Activated naive CD8-positive, alpha-beta T cell treated with anti-CD3 and anti-CD28 coated beads for 36 hours (primary cell): ENCODE results near the gene HDDC2. TPM values are rescaled to one million over a fixed set of nuclear protein-coding genes. Genes with fewer than 3 reads are reported as not detected.

Experiments used
- DNase-seq: peaks from one replicate; pipeline ENCODE4 v3.0.0; 2021
- H3K27ac Mint-ChIP-seq: one replicate; pipeline ENCODE4 v1.8.0; 2022; ENCODE audit warnings: mild to moderate bottlenecking, moderate library complexity, mixed read lengths
- H3K27me3 Mint-ChIP-seq: one replicate; pipeline ENCODE4 v1.8.0; 2022; ENCODE audit warnings: mild to moderate bottlenecking, mixed read lengths
- H3K36me3 Mint-ChIP-seq: one replicate; pipeline ENCODE4 v1.8.0; 2021; ENCODE audit warnings: mild to moderate bottlenecking, mixed read lengths
- H3K4me1 Mint-ChIP-seq: one replicate; pipeline ENCODE4 v1.8.0; 2021; ENCODE audit warnings: mixed read lengths
- H3K4me3 Mint-ChIP-seq: one replicate; pipeline ENCODE4 v1.8.0; 2022; ENCODE audit warnings: mild to moderate bottlenecking, moderate library complexity, mixed read lengths
- H3K9me3 Mint-ChIP-seq: one replicate; pipeline ENCODE4 v1.8.0; 2022; ENCODE audit warnings: mixed read lengths
- total RNA-seq, 2 experiments: library from RNA; stranded (reverse); gene quantifications; one replicate each; pipeline ENCODE4 v1.2.3, GENCODE V29; 2021

Gene HDDC2
- total RNA-seq, 2 experiments from 2014 or later, result 130 to 131 TPM

- no peaks in the 10 kb centered on the region for H3K9me3 Mint-ChIP-seq
- H3K36me3 Mint-ChIP-seq, result no peaks in the 10 kb centered on the region
- peaks cover 2% of the 10 kb centered on the region for H3K4me1 Mint-ChIP-seq
- H3K4me3 Mint-ChIP-seq, result no peak overlapping the region
- H3K27ac Mint-ChIP-seq, result no peak overlapping the region
- H3K27me3 Mint-ChIP-seq, result peaks cover 9% of the 10 kb centered on the region
- DNase-seq, result peak; percentile 22
Observed at GRCh38 chr6:125314009-125314581, 12.3 kb upstream of the HDDC2 start.

- Mint-ChIP-seq H3K4me3 (no peak overlapping the region), H3K27me3 (peaks cover 12% of the 10 kb centered on the region), H3K27ac (no peak overlapping the region), H3K36me3 (no peaks in the 10 kb centered on the region), H3K4me1 (peaks cover 5% of the 10 kb centered on the region), H3K9me3 (no peaks in the 10 kb centered on the region)
- no peak for DNase-seq
Observed at GRCh38 chr6:125312950-125313349, 11.2 kb upstream of the HDDC2 start.

GRCh38 chr6:125312478-125312877 is 10.7 kb upstream of the HDDC2 start:
- Mint-ChIP-seq H3K9me3 (no peaks in the 10 kb centered on the region), H3K36me3 (no peaks in the 10 kb centered on the region), H3K27me3 (peaks cover 12% of the 10 kb centered on the region), H3K4me1 (peaks cover 6% of the 10 kb centered on the region), H3K27ac (no peak overlapping the region), H3K4me3 (no peak overlapping the region)
- DNase-seq, result no peak

GRCh38 chr6:125310994-125311649 is 9.4 kb upstream of the HDDC2 start:
- H3K9me3 Mint-ChIP-seq, result no peaks in the 10 kb centered on the region
- H3K27ac Mint-ChIP-seq, result no peak overlapping the region
- no peak for DNase-seq
- no peaks in the 10 kb centered on the region for H3K36me3 Mint-ChIP-seq
- peaks cover 17% of the 10 kb centered on the region for H3K27me3 Mint-ChIP-seq
- peaks cover 6% of the 10 kb centered on the region for H3K4me1 Mint-ChIP-seq
- no peak overlapping the region for H3K4me3 Mint-ChIP-seq

- H3K4me1 Mint-ChIP-seq, result peaks cover 11% of the 10 kb centered on the region
- H3K36me3 Mint-ChIP-seq, result no peaks in the 10 kb centered on the region
- DNase-seq, result no peak
- H3K9me3 Mint-ChIP-seq, result no peaks in the 10 kb centered on the region
- H3K4me3 Mint-ChIP-seq, result no peak overlapping the region
- peaks cover 17% of the 10 kb centered on the region for H3K27me3 Mint-ChIP-seq
- H3K27ac Mint-ChIP-seq, result no peak overlapping the region
Observed at GRCh38 chr6:125307964-125308615, 6.3 kb upstream of the HDDC2 start.

- Mint-ChIP-seq H3K9me3 (peaks cover 3% of the 10 kb centered on the region), H3K4me3 (no peak overlapping the region), H3K27me3 (peaks cover 12% of the 10 kb centered on the region), H3K4me1 (peaks cover 18% of the 10 kb centered on the region), H3K36me3 (no peaks in the 10 kb centered on the region), H3K27ac (no peak overlapping the region)
- DNase-seq, result no peak
Observed at GRCh38 chr6:125307150-125307838, 5.5 kb upstream of the HDDC2 start.

- Mint-ChIP-seq H3K4me3 (no peak overlapping the region), H3K4me1 (peaks cover 20% of the 10 kb centered on the region), H3K9me3 (peaks cover 4% of the 10 kb centered on the region), H3K27me3 (peaks cover 11% of the 10 kb centered on the region), H3K36me3 (no peaks in the 10 kb centered on the region), H3K27ac (no peak overlapping the region)
- DNase-seq, result no peak
Observed at GRCh38 chr6:125306756-125307149, 5.0 kb upstream of the HDDC2 start.

GRCh38 chr6:125304970-125305660 is 3.3 kb upstream of the HDDC2 start:
- no peak for DNase-seq
- H3K27me3 Mint-ChIP-seq, result peaks cover 8% of the 10 kb centered on the region
- H3K9me3 Mint-ChIP-seq, result peaks cover 4% of the 10 kb centered on the region
- peaks cover 12% of the 10 kb centered on the region for H3K36me3 Mint-ChIP-seq
- no peak overlapping the region for H3K4me3 Mint-ChIP-seq
- peaks cover 23% of the 10 kb centered on the region for H3K4me1 Mint-ChIP-seq
- H3K27ac Mint-ChIP-seq, result no peak overlapping the region

GRCh38 chr6:125303512-125303854 is 1.7 kb upstream of the HDDC2 start:
- H3K27ac Mint-ChIP-seq, result no peak overlapping the region
- H3K27me3 Mint-ChIP-seq, result peaks cover 5% of the 10 kb centered on the region
- DNase-seq, result no peak
- H3K4me3 Mint-ChIP-seq, result no peak overlapping the region
- peaks cover 28% of the 10 kb centered on the region for H3K36me3 Mint-ChIP-seq
- peaks cover 38% of the 10 kb centered on the region for H3K4me1 Mint-ChIP-seq
- peaks cover 4% of the 10 kb centered on the region for H3K9me3 Mint-ChIP-seq

- peaks cover 33% of the 10 kb centered on the region for H3K36me3 Mint-ChIP-seq
- no peak for DNase-seq
- peak overlapping the region; percentile 83 for H3K27ac Mint-ChIP-seq
- peaks cover 39% of the 10 kb centered on the region for H3K4me1 Mint-ChIP-seq
- H3K4me3 Mint-ChIP-seq, result peak overlapping the region; percentile 3
- peaks cover 5% of the 10 kb centered on the region for H3K27me3 Mint-ChIP-seq
- H3K9me3 Mint-ChIP-seq, result peaks cover 4% of the 10 kb centered on the region
Observed at GRCh38 chr6:125302840-125303511, 1.2 kb upstream of the HDDC2 start.

- Mint-ChIP-seq H3K27ac (peak overlapping the region; percentile 95), H3K36me3 (peaks cover 49% of the 10 kb centered on the region), H3K27me3 (no peaks in the 10 kb centered on the region), H3K9me3 (peaks cover 4% of the 10 kb centered on the region), H3K4me3 (peak overlapping the region; percentile 94), H3K4me1 (peaks cover 50% of the 10 kb centered on the region)
- DNase-seq, result no peak
Observed at GRCh38 chr6:125300992-125301434, 754 bp downstream of the HDDC2 start.

- H3K27ac Mint-ChIP-seq, result peak overlapping the region; percentile 95
- H3K27me3 Mint-ChIP-seq, result no peaks in the 10 kb centered on the region
- H3K4me1 Mint-ChIP-seq, result peaks cover 63% of the 10 kb centered on the region
- peak overlapping the region; percentile 94 for H3K4me3 Mint-ChIP-seq
- peaks cover 4% of the 10 kb centered on the region for H3K9me3 Mint-ChIP-seq
- no peak for DNase-seq
- H3K36me3 Mint-ChIP-seq, result peaks cover 64% of the 10 kb centered on the region
Observed at GRCh38 chr6:125299257-125299656, 2.5 kb downstream of the HDDC2 start.

- no peaks in the 10 kb centered on the region for H3K9me3 Mint-ChIP-seq
- H3K4me1 Mint-ChIP-seq, result peaks cover 58% of the 10 kb centered on the region
- H3K27ac Mint-ChIP-seq, result no peak overlapping the region
- H3K4me3 Mint-ChIP-seq, result no peak overlapping the region
- H3K27me3 Mint-ChIP-seq, result no peaks in the 10 kb centered on the region
- H3K36me3 Mint-ChIP-seq, result peaks cover 84% of the 10 kb centered on the region
- DNase-seq, result no peak
Observed at GRCh38 chr6:125296471-125296870, 5.3 kb downstream of the HDDC2 start.

- H3K27me3 Mint-ChIP-seq, result no peaks in the 10 kb centered on the region
- no peak overlapping the region for H3K4me3 Mint-ChIP-seq
- H3K4me1 Mint-ChIP-seq, result peaks cover 50% of the 10 kb centered on the region
- H3K9me3 Mint-ChIP-seq, result peaks cover 4% of the 10 kb centered on the region
- no peak for DNase-seq
- peaks cover 84% of the 10 kb centered on the region for H3K36me3 Mint-ChIP-seq
- H3K27ac Mint-ChIP-seq, result no peak overlapping the region
Observed at GRCh38 chr6:125294925-125295324, 6.8 kb downstream of the HDDC2 start.
